NCI-H774 (cell line): ENCODE data around the gene DOCK10.
"Not testable (repeated sequence)": the region's sequence is repeated elsewhere in the genome, so short reads cannot be mapped to it uniquely, and the experiment has no call there.

Experiments used
- DNase-seq: peaks from one replicate; lab custom pipeline; 2025; lab: John Stamatoyannopoulos, UW

DOCK10 gene

DNA sequence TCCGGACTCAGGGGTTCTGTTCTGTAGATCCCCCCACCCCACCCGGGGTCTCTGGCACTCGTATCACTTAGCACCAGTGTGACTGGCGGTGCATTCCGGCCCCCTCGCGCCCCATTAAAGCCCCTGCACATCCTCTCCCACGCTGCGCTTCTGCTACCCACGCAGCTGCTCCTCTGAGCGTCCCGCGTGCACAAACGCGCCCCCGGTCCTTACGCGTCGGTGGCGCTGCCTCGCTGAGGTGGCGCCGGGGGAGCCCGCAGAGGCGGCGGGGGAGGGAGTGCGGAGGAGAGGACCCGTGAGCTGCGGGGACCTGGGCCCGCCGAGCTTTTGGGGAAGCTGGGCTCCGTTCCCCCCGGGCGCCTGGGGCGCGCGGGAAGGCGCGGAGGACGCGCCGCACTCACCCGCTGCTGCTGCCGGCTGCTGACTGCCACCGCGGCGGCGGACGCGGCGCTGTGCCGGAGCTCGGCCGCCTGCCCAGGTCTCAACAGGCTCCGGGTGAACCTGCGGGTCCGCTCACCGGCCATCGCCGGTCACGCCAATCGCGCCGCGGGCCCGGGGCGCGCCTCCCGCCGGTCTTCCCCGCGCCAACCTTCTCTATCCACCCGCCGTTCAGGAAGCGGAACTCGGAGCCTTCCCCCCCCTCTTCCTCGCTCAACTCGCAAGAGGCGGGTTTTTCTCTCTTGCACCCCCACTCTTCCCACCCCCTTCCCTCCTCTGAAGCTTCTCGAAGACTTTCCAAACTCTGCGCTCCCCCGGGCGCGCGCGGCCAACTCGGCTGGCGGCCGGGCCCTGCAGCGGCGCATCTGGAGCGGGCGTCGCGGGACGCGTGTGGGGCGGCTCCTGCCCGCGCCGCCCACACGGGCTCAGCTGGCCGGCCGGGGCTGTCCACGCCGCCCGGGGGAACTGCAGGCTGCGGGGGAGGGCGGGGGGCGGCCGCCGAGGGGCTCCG lies at the start of gene DOCK10:
DOCK10 (minus strand) TSS at position 618 of the 949 bp plus-strand sequence; CDS start at position 524, 94 bp downstream.
- DNase-seq, result no peak

GRCh38 chr2:225091336-225091735 lies 49.1 kb upstream of the DOCK10 start:
- DNase-seq, result no peak

DNA sequence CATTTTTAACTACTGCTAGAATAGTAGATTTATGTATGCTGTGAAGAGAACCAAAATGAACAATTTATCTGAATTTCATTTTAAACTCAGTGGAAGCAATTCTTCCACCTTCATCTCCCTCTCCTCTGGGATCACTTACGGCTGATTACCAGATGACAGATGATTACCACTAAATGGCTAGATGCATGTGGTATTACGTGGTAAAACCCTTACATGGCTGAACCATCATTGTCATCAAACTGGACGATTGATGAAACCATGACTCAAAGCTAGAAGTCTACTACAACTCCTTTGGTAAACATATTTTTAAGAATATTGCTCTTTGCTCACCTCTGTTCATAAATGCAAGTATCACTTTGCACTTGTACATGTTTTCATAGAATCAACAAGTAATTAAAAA lies 48.5 kb upstream of the DOCK10 start:
- no peak for DNase-seq

DNA sequence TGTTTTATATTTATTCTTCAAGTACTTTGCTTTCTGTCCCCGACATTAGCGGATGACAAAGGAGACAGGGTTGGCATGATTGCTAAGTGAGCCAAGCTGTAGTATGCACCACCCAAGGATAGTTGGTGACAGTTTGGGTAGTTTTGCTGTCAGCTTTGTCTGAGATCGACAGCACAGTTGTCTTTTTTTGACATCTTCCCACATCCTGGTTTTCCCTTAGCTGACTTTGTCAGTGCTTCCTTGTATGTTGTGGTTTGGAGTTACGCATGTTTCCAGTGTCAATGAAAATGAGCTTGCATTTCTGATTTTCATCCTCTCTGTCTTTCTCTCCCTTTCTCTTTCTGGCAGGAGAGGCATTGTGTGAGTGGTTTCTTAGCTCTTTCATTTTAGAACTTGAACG lies 44.6 kb upstream of the DOCK10 start:
- no peak for DNase-seq

DNA sequence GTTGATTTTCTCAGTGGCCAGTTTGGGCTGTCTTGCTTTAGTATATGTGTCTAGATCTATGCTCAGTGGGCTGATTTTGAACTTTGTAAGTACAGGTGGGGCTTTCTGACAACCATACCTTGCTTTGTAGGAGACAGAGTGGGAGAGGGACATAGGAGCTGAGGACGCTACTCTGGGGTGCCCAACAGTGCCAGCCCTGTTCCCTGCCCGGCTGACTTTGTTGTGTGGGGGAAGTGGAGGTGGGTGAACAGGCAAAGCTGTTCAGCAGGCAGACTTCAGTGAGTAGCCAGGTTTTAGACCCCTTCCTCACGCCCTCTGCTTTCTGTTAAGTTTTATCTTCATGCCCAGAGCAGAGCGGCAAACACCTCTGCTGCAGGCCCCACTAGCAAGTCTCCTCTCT lies 44.2 kb upstream of the DOCK10 start:
- DNase-seq, result no peak

DNA sequence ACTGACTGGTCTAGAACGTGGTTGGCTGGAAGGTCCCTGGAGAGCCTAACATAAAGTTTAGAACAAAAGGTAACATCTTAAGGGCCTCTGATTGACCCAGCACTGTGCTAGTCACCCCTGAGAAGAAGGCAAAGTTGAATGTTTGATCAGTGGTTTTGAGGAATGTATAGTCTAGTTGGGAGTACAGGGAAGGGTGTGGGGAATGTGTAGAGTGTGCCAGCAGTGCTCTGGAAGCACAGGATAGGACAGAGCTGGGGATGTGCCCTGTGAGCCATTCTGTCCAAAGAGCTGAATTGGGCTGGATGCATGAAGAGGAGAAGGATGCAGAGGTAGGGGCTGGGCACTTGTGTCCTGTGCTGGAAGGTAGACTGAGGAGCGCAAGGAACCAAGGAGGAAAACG lies 41.0 kb upstream of the DOCK10 start:
- DNase-seq, result no peak

DNA sequence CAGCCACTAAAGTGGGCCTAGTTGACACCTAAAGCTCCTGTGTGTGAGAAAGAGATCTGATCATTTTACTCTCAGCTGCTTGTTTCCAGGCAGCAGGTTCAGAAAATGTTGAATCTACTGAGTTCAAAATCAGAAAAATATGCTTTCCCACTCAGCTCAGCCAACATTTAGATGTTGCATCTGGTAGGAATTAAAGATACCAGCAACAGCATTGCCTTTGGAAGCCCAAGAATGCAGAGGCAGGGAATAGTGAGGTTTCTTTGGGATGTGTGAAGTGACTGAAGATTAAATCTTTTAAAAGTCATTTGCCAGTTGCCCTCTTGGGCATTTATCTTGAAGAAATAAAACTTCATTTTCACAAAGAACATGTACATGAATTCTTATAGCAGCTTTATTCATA lies 33.9 kb upstream of the DOCK10 start:
- DNase-seq, result no peak

- no peak for DNase-seq
Observed at GRCh38 chr2:225074919-225075681, 32.8 kb upstream of the DOCK10 start.

DNA sequence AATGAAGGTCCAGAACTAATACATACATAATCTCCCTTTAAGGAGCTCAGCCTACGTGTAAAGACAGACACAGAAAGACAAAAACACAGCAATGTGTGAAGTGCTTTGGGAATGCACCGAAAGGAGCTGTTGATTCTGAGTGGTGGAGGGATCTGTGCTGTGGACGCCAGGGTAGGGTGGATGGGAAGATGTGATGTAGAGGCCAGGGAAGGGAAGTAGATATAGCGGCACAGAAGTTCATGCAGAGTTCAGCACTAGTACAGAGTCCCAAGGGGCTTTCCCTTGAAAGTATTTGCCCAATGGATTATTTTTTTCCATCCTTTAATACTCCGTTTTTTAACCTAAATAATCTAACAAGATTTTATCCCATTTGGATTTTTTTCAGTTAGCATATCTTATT lies 32.1 kb upstream of the DOCK10 start:
- DNase-seq, result no peak

DNA sequence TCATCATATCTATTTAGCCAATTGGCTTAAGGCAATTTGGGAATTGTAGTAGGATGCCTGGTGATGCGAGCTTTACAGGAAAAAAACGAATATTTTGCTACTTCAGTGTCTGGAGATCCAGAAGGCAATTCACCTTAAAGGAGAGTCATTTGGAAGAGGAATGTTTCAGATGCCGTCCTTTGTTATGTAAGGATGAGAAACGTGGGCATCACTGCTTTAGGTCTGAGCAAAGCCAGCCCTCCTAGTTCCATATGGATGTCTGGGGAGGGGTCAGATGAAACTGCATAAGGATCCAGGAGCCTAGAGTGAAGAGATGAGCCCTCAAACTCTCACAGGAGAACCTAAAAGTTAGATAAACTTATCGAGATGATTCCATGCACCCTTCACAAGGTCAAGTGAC lies 30.9 kb upstream of the DOCK10 start:
- no peak for DNase-seq

DNA sequence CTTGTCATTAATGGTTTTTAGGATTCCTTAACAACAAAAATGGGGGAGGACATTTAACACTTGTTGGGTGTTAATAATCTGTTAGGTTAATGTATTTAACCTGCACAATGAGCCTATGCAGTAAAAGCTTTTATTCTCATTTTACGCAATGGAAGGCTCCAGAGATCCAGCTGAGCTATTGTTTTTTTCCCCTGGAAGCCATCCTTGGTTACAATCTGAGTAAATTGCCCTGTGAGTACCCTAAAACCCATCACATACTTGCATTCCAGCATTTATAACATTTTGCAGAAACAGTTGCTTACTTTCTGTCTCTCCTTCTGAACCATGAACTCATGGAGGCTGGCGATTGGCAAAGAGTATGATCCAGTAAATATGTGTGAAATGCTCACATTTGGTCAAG lies 30.2 kb upstream of the DOCK10 start:
- DNase-seq, result no peak

DNA sequence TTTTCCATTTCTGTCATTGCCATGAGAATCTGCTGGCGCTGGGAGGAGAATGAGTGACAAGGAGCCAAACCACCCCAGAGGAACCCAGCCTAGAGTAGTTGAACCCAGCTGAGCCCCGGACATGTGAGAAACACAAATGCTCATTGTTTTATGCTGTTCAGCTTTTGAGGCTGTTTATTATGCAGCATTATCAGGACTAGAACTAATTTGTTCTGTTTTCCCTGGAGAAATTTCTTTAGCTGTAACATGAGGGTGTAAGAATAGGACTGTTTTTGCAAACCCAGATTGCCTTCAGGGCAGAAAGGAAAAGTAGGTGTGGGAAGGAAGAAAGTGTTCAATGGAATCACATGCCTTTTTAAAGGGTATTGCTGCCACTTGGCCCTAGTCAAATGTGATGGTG lies 28.5 kb upstream of the DOCK10 start:
- no peak for DNase-seq

DNA sequence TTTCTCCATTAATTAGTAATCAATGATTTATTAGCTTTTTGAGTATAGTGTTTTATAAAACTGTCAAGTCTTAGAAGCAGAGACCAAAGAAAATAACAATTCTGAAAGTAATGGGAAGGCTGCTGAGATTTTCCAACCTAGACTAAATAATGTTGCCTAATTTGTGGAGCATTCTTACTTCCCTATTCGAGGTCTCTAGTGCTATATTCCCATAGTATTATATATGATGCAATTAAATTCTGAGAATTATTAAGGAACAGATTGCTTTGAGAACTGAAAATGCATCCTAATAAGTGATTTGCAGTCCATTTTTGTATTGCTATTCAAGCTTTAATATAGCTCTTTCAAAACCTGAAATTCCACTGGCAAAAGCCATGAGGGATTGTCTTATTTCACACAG lies 27.7 kb upstream of the DOCK10 start:
- DNase-seq, result no peak

GRCh38 chr2:225069477-225069876 lies 27.2 kb upstream of the DOCK10 start:
- DNase-seq, result no peak

DNA sequence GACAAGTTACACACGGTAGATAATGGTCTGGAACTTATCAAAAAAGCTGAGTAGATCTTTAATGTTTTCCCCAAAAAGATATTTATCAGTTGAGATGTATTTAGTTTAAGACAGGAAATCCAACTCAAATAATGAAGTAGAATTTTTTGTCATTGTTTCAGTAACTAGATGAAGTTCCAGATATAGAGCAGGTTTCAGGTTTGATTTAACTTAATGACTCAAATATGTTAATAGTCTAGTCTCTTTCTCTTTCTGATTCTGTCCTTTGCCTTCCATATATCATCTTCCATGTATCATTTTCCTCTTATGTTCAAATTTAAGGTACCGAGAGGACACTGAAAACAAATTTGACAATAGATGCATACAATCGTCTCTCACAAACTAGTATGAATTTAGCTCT lies 23.6 kb upstream of the DOCK10 start:
- no peak for DNase-seq

DNA sequence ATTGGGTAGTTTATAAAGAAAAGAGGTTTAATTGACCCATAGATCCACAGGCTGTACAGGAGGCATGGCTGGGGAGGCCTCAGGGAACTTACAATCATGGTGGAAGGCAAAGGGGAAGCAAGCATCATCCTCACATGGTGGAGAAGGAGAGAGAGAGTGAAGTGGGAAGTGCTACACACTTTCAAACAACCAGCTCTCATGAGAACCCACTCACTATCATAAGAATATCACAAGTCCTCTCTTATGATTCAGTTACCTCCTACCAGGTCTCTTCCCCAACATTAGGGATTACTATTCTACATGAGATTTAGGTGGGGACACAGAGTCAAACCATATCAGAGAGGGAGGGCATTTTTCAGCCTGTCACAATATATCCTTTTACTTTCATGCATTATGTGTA lies 22.7 kb upstream of the DOCK10 start:
- DNase-seq, result no peak

GRCh38 chr2:225064362-225064761 lies 22.1 kb upstream of the DOCK10 start:
- DNase-seq, result no peak

- no peak for DNase-seq
Observed at GRCh38 chr2:225056330-225057073, 14.2 kb upstream of the DOCK10 start.

GRCh38 chr2:225055714-225056113 lies 13.4 kb upstream of the DOCK10 start:
- DNase-seq, result no peak

GRCh38 chr2:225052703-225053102 lies 10.4 kb upstream of the DOCK10 start:
- no peak for DNase-seq

GRCh38 chr2:225047502-225047901 lies 5.2 kb upstream of the DOCK10 start:
- not testable (repeated sequence) for DNase-seq

DNA sequence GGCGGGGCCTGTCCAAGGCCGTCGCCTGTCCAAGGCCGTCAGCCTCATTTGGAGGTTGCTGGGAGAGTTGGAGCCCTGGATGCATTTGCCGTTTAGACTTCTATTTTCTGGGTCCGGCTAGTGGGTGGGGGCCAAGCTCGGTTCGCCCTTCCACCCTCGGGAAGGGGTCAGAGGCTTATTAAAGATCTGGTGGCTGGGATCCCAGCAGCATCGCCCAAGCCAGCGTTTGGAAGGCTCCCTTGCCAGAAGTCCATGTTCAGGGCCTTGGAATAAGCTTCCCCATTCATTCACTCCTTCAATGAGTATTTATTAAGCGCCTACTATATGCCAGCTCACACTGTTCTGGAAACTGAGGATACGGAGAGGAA lies 516 bp upstream of the DOCK10 start:
- no peak for DNase-seq
